Measurements from ENCODE around the gene COPE. TPM values are rescaled to one million over a fixed set of nuclear protein-coding genes. Genes with fewer than 3 reads are reported as not detected.
"Not testable (repeated sequence)": the region's sequence is repeated elsewhere in the genome, so short reads cannot be mapped to it uniquely, and the experiment has no call there.

COPE gene
- total and polyA plus RNA-seq, 2 donors (not counting 1 experiment from before 2014, with no cell fraction given): 154 to 279 TPM

DNA sequence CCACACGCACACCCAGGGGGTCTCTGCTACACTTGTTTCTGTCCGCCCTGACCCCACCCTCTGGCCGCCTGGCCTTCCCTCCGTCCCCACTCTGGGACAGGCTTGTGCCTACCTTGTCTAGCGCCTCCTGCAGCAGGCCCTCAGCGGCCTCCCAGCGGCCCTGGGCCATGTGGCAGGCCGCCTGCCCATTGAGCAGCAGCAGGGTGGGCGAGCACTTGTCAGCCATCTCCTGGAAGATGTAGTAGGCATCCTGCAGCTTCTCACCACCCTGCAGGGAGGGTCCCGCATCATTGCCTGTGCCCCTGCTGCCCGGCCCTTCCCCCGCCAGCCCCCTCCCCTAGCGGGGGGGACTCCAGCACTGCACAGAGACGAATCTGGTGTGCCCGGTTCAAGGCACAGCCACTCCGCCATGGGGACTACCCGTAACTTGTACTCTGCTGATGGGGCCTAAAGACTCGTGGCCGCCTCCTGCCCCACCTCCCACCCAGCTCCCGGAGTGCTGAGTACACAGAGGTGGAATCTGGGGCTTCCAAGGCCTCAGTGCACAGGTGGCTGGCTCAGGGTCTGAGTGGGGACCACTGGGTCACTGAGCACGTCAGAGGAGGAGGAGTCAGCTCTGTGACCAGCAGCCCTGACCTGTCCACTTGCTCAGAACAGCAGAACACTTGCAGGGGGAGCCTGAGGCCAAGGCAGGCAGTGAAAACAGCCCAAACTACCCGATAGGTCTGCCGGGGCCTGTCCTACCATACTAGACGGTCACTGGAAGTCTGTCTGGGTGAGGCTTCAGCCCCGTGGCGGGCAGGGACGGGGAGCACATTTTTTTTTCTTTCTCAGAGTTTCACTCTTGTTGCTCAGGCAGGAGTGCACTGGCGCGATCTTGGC, 15.8 kb downstream of the COPE start:
- intact Hi-C loops (cut with micrococcal nuclease): no loop called here
- POLR2A ChIA-PET: no interaction called here

DNA sequence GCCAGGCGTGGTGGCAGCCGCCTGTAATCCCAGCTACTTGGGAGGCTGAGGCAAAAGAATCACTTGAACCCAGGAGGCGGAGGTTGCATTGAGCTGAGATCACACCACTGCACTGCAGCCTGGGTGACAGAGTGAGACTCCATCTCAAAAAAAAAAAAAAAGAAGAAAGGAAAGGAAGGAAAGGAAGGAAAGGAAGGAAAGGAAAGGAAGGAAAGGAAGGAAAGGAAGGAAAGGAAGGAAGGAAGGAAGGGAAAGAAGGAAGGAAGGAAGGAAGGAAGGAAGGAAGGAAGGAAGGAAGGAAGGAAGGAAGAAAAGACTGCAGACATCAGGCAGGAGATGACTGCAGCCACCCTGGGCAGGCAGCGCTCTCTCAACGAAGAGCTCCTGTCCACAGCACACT, 16.7 kb downstream of the COPE start:
- H3K27ac ChIP-seq (ENCODE audit: low read length in 2 of 2); DNase-seq; H3K79me2 ChIP-seq (ENCODE audit: control insufficient read depth, insufficient read depth, low read length); H3K4me3 ChIP-seq (ENCODE audit: control extremely low read depth in 1 of 5, extremely low read depth in 1 of 5, insufficient read depth in 1 of 5, low read depth in 2 of 5, low read length in 4 of 5); H3K4me1 ChIP-seq (ENCODE audit: control insufficient read depth in 2 of 2, insufficient read depth in 2 of 2, low read length in 2 of 2); H3K4me2 ChIP-seq (replicated peaks; ENCODE audit: low read depth, low read length, poor library complexity, severe bottlenecking); H3K27me3 ChIP-seq (replicated peaks in 1 of 4; ENCODE audit: control extremely low read depth in 1 of 4, control insufficient read depth in 3 of 4, insufficient read depth in 4 of 4, low read length in 3 of 4); H3K4me1 Mint-ChIP-seq; H3K27ac Mint-ChIP-seq; ATAC-seq (ENCODE audit: low read depth); H2AFZ ChIP-seq (ENCODE audit: insufficient read depth, low read depth, low read length, poor library complexity, severe bottlenecking); H3K4me3 Mint-ChIP-seq; H3K27me3 Mint-ChIP-seq; intact Hi-C loops (cut with micrococcal nuclease); H3K9me3 ChIP-seq (ENCODE audit: control extremely low read depth in 1 of 3, control insufficient read depth in 2 of 3, insufficient read depth in 1 of 3, low read length in 2 of 3); POLR2A ChIA-PET; CTCF ChIA-PET; H3K9ac ChIP-seq (ENCODE audit: low read length); H3K9me3 Mint-ChIP-seq (ENCODE audit: insufficient read depth): not testable (repeated sequence)
- Histone ChIP-seq H4K20me1 (ENCODE audit: control insufficient read depth, insufficient read depth, low read length, poor library complexity, severe bottlenecking) (peaks cover 52% of the 10 kb centered on the region), H3K36me3 (replicated peaks in 1 of 2; ENCODE audit: control extremely low read depth in 1 of 2, control insufficient read depth in 1 of 2, extremely low read depth in 1 of 2, insufficient read depth in 2 of 2, low read length in 1 of 2) (peaks cover 1 to 67% of the 10 kb centered on the region in 2 experiments)
- 100% methylated on average over 2 of the region's 5 CpGs for WGBS (ENCODE audit: insufficient coverage)

More for the DNA sequence above, 15.8 kb downstream of the COPE start:
- no peak overlapping the region for H3K4me2 ChIP-seq (replicated peaks; ENCODE audit: low read depth, low read length, poor library complexity, severe bottlenecking)
- no peak overlapping the region for H3K27ac ChIP-seq (ENCODE audit: low read length in 2 of 2)
- Mint-ChIP-seq H3K27ac (no peak overlapping the region), H3K9me3 (ENCODE audit: insufficient read depth) (no peaks in the 10 kb centered on the region), H3K4me1 (no peaks in the 10 kb centered on the region), H3K27me3 (no peaks in the 10 kb centered on the region), H3K4me3 (no peak overlapping the region)
- TF ChIP-seq, protein P1, sequence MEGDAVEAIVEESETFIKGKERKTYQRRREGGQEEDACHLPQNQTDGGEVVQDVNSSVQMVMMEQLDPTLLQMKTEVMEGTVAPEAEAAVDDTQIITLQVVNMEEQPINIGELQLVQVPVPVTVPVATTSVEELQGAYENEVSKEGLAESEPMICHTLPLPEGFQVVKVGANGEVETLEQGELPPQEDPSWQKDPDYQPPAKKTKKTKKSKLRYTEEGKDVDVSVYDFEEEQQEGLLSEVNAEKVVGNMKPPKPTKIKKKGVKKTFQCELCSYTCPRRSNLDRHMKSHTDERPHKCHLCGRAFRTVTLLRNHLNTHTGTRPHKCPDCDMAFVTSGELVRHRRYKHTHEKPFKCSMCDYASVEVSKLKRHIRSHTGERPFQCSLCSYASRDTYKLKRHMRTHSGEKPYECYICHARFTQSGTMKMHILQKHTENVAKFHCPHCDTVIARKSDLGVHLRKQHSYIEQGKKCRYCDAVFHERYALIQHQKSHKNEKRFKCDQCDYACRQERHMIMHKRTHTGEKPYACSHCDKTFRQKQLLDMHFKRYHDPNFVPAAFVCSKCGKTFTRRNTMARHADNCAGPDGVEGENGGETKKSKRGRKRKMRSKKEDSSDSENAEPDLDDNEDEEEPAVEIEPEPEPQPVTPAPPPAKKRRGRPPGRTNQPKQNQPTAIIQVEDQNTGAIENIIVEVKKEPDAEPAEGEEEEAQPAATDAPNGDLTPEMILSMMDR (IDR thresholded peaks at IDR 0.05): no peak
- TF ChIP-seq EZH2 (IDR thresholded peaks at IDR 0.05; ENCODE audit: borderline replicate concordance, insufficient read depth, low read depth, low read length, poor library complexity, severe bottlenecking): no peak
- no peak overlapping the region for H3K4me3 ChIP-seq (ENCODE audit: control extremely low read depth in 1 of 5, extremely low read depth in 1 of 5, insufficient read depth in 1 of 5, low read depth in 2 of 5, low read length in 4 of 5)
- CTCF ChIA-PET: no interaction called here
- WGBS (ENCODE audit: insufficient coverage): 92% methylated on average over 29 of the region's 29 CpGs
- peaks cover 58% of the 10 kb centered on the region for H4K20me1 ChIP-seq (ENCODE audit: control insufficient read depth, insufficient read depth, low read length, poor library complexity, severe bottlenecking)
- peaks cover 6% of the 10 kb centered on the region for H3K79me2 ChIP-seq (ENCODE audit: control insufficient read depth, insufficient read depth, low read length)
- ATAC-seq (ENCODE audit: low read depth) (no peak), DNase-seq (no peak)
- peaks cover 1 to 70% of the 10 kb centered on the region in 2 experiments for H3K36me3 ChIP-seq (replicated peaks in 1 of 2; ENCODE audit: control extremely low read depth in 1 of 2, control insufficient read depth in 1 of 2, extremely low read depth in 1 of 2, insufficient read depth in 2 of 2, low read length in 1 of 2)
- H3K27me3 ChIP-seq (replicated peaks in 1 of 4; ENCODE audit: control extremely low read depth in 1 of 4, control insufficient read depth in 3 of 4, insufficient read depth in 4 of 4, low read length in 3 of 4): no peaks in the 10 kb centered on the region
- H3K9ac ChIP-seq (ENCODE audit: low read length): no peak overlapping the region
- no peaks in the 10 kb centered on the region for H3K4me1 ChIP-seq (ENCODE audit: control insufficient read depth in 2 of 2, insufficient read depth in 2 of 2, low read length in 2 of 2)
- peaks cover 0 to 2% (median 0%) of the 10 kb centered on the region in 3 donors for H3K9me3 ChIP-seq (ENCODE audit: control extremely low read depth in 1 of 3, control insufficient read depth in 2 of 3, insufficient read depth in 1 of 3, low read length in 2 of 3)
- H2AFZ ChIP-seq (ENCODE audit: insufficient read depth, low read depth, low read length, poor library complexity, severe bottlenecking): no peak overlapping the region

All from B cell (primary cell).